ENCODE measurements around the gene DPM2. TPM values are rescaled to one million over a fixed set of nuclear protein-coding genes. Genes with fewer than 3 reads are reported as not detected.

The DPM2 gene
- polyA plus RNA-seq, 2 of the 4 experiments (the other 2 are of a cell fraction) = 41.9 to 45.9 TPM

DNA sequence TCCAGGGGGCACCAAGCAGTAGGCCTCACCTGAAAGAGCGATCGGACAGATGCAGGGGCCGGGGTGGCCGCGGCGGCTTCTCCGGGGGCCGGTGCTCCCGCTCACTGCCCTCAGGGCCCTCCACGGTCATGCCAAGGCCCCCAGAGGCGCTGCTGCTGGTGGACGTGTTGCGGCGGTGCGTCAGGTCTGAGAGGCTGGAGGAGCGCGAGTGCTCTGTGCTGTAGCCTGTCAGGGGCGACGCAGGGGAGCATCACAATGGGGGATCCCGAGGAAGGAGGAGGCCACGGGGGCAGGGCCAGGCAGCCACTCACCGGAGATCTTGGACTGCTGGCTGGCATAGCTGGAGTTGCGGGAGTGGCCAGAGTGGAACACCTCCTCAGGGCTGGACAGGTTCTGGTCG is 7.7 kb upstream of the DPM2 start (continued):
- TF ChIP-seq FOSB (CRISPR knock-in tag; IDR thresholded peaks at IDR 0.05) = no peak

- CTCF ChIA-PET = interaction anchor here (1.1 to 35.7 kb wide), 25 partner anchors 11 to 180 kb away, joined by 3 to 827 read pairs (median 22); partner anchors contain the start of genes EEIG1, NAIF1, PIP5KL1 and SLC25A25
- TF ChIP-seq TP53 (CRISPR knock-in tag; IDR thresholded peaks at IDR 0.05) = no peak
- no peak for TF ChIP-seq HOXB5 (CRISPR knock-in tag; IDR thresholded peaks at IDR 0.05)
- TF ChIP-seq GATA3 (IDR thresholded peaks at IDR 0.05; ENCODE audit: borderline replicate concordance) = no peak
- no peak for TF ChIP-seq JUNB (IDR thresholded peaks at IDR 0.05)
- no peaks in the 10 kb centered on the region for H3K9me3 ChIP-seq
- H3K4me2 ChIP-seq = no peak overlapping the region
- H3K4me3 ChIP-seq = no peak overlapping the region
- POLR2A ChIA-PET = no interaction called here
- H3K27ac ChIP-seq = peak overlapping the region in 1 of 2 experiments; percentile 58; a peak in 2 of 6 replicates
- no peak for FAIRE-seq
- ATAC-seq = no peak
- H3K4me1 ChIP-seq = peaks cover 18% of the 10 kb centered on the region; the same call in 2 of the 3 replicates
- no peak for DNase-seq (ENCODE audit: low read depth in 1 of 2, low spot score in 1 of 2)
- 94% methylated on average over 38 of the region's 38 CpGs for WGBS (ENCODE audit: missing lambda C conversion rate)
Measured at GRCh38 chr9:127944586-127945218, 7.0 kb upstream of the DPM2 start.

- FAIRE-seq (no peak), ATAC-seq (peak; percentile 70 to 89), DNase-seq (ENCODE audit: low read depth in 1 of 2, low spot score in 1 of 2) (peak; percentile 79 to 86)
- 27% methylated on average over 13 of the region's 13 CpGs for WGBS (ENCODE audit: missing lambda C conversion rate)
- Histone ChIP-seq H3K4me1 (peaks cover 18% of the 10 kb centered on the region; the same call in 2 of the 3 replicates), H3K4me2 (no peak overlapping the region), H3K9me3 (no peaks in the 10 kb centered on the region), H3K27ac (peak overlapping the region; percentile 34 to 58; a peak in 4 of 6 replicates), H3K4me3 (no peak overlapping the region)
- ChIA-PET POLR2A (interaction anchor here (0.6 to 1.2 kb wide), 3 partner anchors 23 to 124 kb away, joined by 3 to 5 read pairs (median 4); partner anchors contain the start of genes NAIF1, SLC25A25 and ST6GALNAC4), CTCF (interaction anchor here (0.6 to 35.7 kb wide), 38 partner anchors 10 to 181 kb away, joined by 3 to 827 read pairs (median 11); partner anchors contain the start of genes EEIG1, NAIF1, PIP5KL1 and SLC25A25)
- TF ChIP-seq, protein P1, sequence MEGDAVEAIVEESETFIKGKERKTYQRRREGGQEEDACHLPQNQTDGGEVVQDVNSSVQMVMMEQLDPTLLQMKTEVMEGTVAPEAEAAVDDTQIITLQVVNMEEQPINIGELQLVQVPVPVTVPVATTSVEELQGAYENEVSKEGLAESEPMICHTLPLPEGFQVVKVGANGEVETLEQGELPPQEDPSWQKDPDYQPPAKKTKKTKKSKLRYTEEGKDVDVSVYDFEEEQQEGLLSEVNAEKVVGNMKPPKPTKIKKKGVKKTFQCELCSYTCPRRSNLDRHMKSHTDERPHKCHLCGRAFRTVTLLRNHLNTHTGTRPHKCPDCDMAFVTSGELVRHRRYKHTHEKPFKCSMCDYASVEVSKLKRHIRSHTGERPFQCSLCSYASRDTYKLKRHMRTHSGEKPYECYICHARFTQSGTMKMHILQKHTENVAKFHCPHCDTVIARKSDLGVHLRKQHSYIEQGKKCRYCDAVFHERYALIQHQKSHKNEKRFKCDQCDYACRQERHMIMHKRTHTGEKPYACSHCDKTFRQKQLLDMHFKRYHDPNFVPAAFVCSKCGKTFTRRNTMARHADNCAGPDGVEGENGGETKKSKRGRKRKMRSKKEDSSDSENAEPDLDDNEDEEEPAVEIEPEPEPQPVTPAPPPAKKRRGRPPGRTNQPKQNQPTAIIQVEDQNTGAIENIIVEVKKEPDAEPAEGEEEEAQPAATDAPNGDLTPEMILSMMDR (IDR thresholded peaks at IDR 0.05) = peak; percentile 82
- TF ChIP-seq, protein P2, sequence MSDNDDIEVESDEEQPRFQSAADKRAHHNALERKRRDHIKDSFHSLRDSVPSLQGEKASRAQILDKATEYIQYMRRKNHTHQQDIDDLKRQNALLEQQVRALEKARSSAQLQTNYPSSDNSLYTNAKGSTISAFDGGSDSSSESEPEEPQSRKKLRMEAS (IDR thresholded peaks at IDR 0.05) = peak; percentile 63
- TF ChIP-seq SMC3 (IDR thresholded peaks at IDR 0.05) (peak; percentile 93), RAD21 (conservative IDR thresholded peaks at IDR 0.05 in 1 of 2, IDR thresholded peaks at IDR 0.05 in 1 of 2) (peak; percentile 93 to 95)
- TF ChIP-seq, protein P3, sequence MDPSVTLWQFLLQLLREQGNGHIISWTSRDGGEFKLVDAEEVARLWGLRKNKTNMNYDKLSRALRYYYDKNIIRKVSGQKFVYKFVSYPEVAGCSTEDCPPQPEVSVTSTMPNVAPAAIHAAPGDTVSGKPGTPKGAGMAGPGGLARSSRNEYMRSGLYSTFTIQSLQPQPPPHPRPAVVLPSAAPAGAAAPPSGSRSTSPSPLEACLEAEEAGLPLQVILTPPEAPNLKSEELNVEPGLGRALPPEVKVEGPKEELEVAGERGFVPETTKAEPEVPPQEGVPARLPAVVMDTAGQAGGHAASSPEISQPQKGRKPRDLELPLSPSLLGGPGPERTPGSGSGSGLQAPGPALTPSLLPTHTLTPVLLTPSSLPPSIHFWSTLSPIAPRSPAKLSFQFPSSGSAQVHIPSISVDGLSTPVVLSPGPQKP (IDR thresholded peaks at IDR 0.05; ENCODE audit: low read depth, low read length) = no peak
Measured at GRCh38 chr9:127943731-127944144, 6.1 kb upstream of the DPM2 start.

DNA sequence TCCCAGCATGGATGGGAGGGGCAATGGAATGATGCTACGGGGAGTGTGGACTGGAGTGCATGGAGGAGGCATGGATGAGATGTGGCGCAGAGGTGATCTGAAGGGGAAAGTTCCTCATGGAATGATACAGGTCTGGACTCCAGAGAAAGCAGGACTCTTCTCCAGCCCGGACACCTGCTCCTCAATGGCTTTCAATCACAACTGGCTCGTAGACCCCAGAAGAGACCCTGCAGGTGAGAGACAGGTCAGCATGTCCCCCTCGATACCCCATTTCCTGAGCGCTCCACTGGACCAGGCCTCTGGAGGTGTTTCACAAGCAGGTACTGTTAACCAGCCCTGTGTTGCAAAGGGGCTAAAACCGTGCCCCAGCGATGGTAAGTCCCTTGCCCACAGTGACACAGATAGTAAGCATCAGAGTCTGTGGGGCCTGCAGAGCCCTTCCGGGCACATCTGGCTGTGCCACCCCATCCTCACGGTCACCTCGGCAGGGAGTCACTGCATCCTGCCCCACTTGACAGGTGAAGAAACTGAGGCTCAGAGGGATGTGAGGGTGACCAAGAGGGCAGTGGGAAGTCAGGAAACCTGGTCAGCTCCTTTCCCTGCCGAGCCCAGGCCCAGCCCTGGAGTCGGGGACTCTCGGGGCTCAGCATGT is 5.5 kb upstream of the DPM2 start:
- peak; percentile 1 to 6; a peak in 4 of 6 replicates for ATAC-seq
- POLR2A ChIA-PET = interaction anchor here (0.6 to 1.2 kb wide), 3 partner anchors 23 to 124 kb away, joined by 3 to 5 read pairs (median 4); partner anchors contain the start of genes NAIF1 and SLC25A25
- TF ChIP-seq, protein P4, sequence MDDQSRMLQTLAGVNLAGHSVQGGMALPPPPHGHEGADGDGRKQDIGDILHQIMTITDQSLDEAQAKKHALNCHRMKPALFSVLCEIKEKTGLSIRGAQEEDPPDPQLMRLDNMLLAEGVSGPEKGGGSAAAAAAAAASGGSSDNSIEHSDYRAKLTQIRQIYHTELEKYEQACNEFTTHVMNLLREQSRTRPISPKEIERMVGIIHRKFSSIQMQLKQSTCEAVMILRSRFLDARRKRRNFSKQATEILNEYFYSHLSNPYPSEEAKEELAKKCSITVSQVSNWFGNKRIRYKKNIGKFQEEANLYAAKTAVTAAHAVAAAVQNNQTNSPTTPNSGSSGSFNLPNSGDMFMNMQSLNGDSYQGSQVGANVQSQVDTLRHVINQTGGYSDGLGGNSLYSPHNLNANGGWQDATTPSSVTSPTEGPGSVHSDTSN (IDR thresholded peaks at IDR 0.05) = no peak
- TF ChIP-seq HOXB13 (CRISPR knock-in tag; IDR thresholded peaks at IDR 0.05; ENCODE audit: low read depth) (no peak), NR3C1 (IDR thresholded peaks at IDR 0.05) (no peak), EHF (CRISPR knock-in tag; IDR thresholded peaks at IDR 0.05) (no peak), RNF2 (IDR thresholded peaks at IDR 0.05; ENCODE audit: borderline replicate concordance, low read depth) (no peak), ZNF302 (CRISPR knock-in tag; IDR thresholded peaks at IDR 0.05) (no peak), KDM5A (IDR thresholded peaks at IDR 0.05) (no peak), CBX8 (IDR thresholded peaks at IDR 0.05) (no peak), HMGXB4 (CRISPR knock-in tag; IDR thresholded peaks at IDR 0.05; ENCODE audit: borderline replicate concordance) (no peak), PHF8 (IDR thresholded peaks at IDR 0.05; ENCODE audit: borderline replicate concordance, low read depth) (no peak), FOSB (CRISPR knock-in tag; IDR thresholded peaks at IDR 0.05) (no peak), KDM1A (IDR thresholded peaks at IDR 0.05; ENCODE audit: low read depth) (no peak)
- TF ChIP-seq, protein P2 (IDR thresholded peaks at IDR 0.05) = no peak
- TF ChIP-seq, protein P5, sequence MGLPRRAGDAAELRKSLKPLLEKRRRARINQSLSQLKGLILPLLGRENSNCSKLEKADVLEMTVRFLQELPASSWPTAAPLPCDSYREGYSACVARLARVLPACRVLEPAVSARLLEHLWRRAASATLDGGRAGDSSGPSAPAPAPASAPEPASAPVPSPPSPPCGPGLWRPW (IDR thresholded peaks at IDR 0.05) = no peak

More for the DNA sequence above, 5.5 kb upstream of the DPM2 start:
- Histone ChIP-seq H3K4me2 (no peak overlapping the region), H3K27ac (peak overlapping the region in 1 of 2 experiments; percentile 31; a peak in 1 of 6 replicates), H3K4me1 (peaks cover 22% of the 10 kb centered on the region; the same call in 2 of the 3 replicates), H3K4me3 (no peak overlapping the region), H3K9me3 (no peaks in the 10 kb centered on the region)
- DNase-seq (ENCODE audit: low read depth in 1 of 2, low spot score in 1 of 2) (no peak), FAIRE-seq (no peak)
- CTCF ChIA-PET = interaction anchor here (0.7 to 35.7 kb wide), 45 partner anchors 10 to 182 kb away, joined by 3 to 827 read pairs (median 9); partner anchors contain the start of genes CDK9, EEIG1, NAIF1 and PIP5KL1
- 59% methylated on average over 7 of the region's 14 CpGs for WGBS (ENCODE audit: missing lambda C conversion rate)

Data from A549 (cell line).